IMR-90 (cell line): Measurements from ENCODE around the gene CAMK2D.

Source experiments
- CTCF ChIP-seq: conservative IDR thresholded peaks from 2 replicates; pipeline ENCODE4 v1.5.1; 2012; ENCODE audit warnings: mild to moderate bottlenecking, low read depth, low read length, improper control_type of control experiment
- RCOR1 ChIP-seq: IDR thresholded peaks from 2 replicates; pipeline ENCODE4 v1.6.1; 2012; ENCODE audit warnings: mild to moderate bottlenecking, low read length, improper control_type of control experiment; ENCODE audit not compliant: insufficient replicate concordance

DNA sequence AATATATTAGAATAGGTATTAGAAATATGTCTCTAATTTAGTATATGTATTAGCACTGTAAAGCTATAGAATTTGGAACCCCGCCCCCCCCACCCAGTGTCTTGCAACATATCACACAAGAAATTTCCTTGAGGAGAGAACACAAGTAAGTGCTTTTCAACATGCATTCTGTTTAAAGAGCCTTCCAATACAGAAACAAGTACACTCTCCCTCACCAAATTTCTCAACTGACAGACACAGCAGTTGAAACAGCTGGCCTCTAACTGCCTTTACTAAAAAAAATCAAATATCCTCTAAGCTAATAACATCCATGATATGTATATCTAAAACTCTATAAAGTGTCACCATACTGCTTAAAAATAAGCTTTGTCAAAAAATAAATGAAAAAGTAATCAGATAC lies 12.4 kb downstream of the CAMK2D start:
- TF ChIP-seq RCOR1: no peak
- TF ChIP-seq CTCF: no peak
